ENCODE data around the gene TPP2. TPM values are rescaled to one million over a fixed set of nuclear protein-coding genes. Genes with fewer than 3 reads are reported as not detected.

The TPP2 gene
- total RNA-seq, 1 experiment from 2014 or later: 36.7 TPM

- H4K20me1 ChIP-seq (ENCODE audit: insufficient read depth): no peaks in the 10 kb centered on the region
- no peaks in the 10 kb centered on the region for H3K9me3 ChIP-seq (ENCODE audit: control insufficient read depth in 1 of 2, insufficient read depth in 1 of 2, low read depth in 1 of 2, low read length in 2 of 2)
- TF ChIP-seq ELF1 (IDR thresholded peaks at IDR 0.05; ENCODE audit: borderline replicate concordance, low read depth) (no peak), ZFX (IDR thresholded peaks at IDR 0.05) (no peak), JUND (IDR thresholded peaks at IDR 0.05) (no peak), POLR2A (IDR thresholded peaks at IDR 0.05; ENCODE audit: borderline replicate concordance, extremely low read depth, insufficient read depth, insufficient read length) (no peak), MAX (IDR thresholded peaks at IDR 0.05) (no peak), EGR1 (IDR thresholded peaks at IDR 0.05; ENCODE audit: low read depth) (no peak), POLR2AphosphoS5 (IDR thresholded peaks at IDR 0.05; ENCODE audit: low read depth, low read length) (no peak), TCF7L2 (IDR thresholded peaks at IDR 0.05; ENCODE audit: borderline replicate concordance, extremely low read depth, insufficient read depth, insufficient read length) (no peak), SRF (IDR thresholded peaks at IDR 0.05; ENCODE audit: low read depth) (no peak), RAD21 (IDR thresholded peaks at IDR 0.05; ENCODE audit: low read depth) (no peak), CBX3 (IDR thresholded peaks at IDR 0.05; ENCODE audit: low read depth) (no peak), YY1 (IDR thresholded peaks at IDR 0.05; ENCODE audit: extremely low read depth, insufficient replicate concordance, low read depth, low read length) (no peak), CEBPB (IDR thresholded peaks at IDR 0.05; ENCODE audit: low read depth) (no peak), REST (IDR thresholded peaks at IDR 0.05; ENCODE audit: low read depth) (no peak), FOSL1 (IDR thresholded peaks at IDR 0.05; ENCODE audit: low read depth) (no peak), ATF3 (IDR thresholded peaks at IDR 0.05) (no peak)
- TF ChIP-seq, protein P1, sequence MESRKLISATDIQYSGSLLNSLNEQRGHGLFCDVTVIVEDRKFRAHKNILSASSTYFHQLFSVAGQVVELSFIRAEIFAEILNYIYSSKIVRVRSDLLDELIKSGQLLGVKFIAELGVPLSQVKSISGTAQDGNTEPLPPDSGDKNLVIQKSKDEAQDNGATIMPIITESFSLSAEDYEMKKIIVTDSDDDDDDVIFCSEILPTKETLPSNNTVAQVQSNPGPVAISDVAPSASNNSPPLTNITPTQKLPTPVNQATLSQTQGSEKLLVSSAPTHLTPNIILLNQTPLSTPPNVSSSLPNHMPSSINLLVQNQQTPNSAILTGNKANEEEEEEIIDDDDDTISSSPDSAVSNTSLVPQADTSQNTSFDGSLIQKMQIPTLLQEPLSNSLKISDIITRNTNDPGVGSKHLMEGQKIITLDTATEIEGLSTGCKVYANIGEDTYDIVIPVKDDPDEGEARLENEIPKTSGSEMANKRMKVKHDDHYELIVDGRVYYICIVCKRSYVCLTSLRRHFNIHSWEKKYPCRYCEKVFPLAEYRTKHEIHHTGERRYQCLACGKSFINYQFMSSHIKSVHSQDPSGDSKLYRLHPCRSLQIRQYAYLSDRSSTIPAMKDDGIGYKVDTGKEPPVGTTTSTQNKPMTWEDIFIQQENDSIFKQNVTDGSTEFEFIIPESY (IDR thresholded peaks at IDR 0.05; ENCODE audit: extremely low read depth, insufficient replicate concordance, low read length): no peak
- TF ChIP-seq, protein P2, sequence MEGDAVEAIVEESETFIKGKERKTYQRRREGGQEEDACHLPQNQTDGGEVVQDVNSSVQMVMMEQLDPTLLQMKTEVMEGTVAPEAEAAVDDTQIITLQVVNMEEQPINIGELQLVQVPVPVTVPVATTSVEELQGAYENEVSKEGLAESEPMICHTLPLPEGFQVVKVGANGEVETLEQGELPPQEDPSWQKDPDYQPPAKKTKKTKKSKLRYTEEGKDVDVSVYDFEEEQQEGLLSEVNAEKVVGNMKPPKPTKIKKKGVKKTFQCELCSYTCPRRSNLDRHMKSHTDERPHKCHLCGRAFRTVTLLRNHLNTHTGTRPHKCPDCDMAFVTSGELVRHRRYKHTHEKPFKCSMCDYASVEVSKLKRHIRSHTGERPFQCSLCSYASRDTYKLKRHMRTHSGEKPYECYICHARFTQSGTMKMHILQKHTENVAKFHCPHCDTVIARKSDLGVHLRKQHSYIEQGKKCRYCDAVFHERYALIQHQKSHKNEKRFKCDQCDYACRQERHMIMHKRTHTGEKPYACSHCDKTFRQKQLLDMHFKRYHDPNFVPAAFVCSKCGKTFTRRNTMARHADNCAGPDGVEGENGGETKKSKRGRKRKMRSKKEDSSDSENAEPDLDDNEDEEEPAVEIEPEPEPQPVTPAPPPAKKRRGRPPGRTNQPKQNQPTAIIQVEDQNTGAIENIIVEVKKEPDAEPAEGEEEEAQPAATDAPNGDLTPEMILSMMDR (IDR thresholded peaks at IDR 0.05 in 2 of 3, conservative IDR thresholded peaks at IDR 0.05 in 1 of 3; ENCODE audit: borderline replicate concordance in 1 of 3, insufficient read depth in 1 of 3, low read depth in 2 of 3, low read length in 2 of 3): no peak
- H3K4me1 ChIP-seq (ENCODE audit: control insufficient read depth in 1 of 2, insufficient read depth in 2 of 2, low read length in 2 of 2): peaks cover 0 to 26% of the 10 kb centered on the region in 2 experiments; a peak in 3 of 4 replicates
- ChIA-PET CTCF (interaction anchor here (1.4 kb wide), 1 partner anchor 131 kb away, joined by 3 read pairs; no protein-coding TSS in a partner anchor), RAD21 (ENCODE audit: low non-redundant PET in 1 of 2, low total read pairs in 2 of 2, uncharacterized antibody in 2 of 2, unreplicated experiment in 2 of 2) (no interaction called here), POLR2A (no interaction called here)
- no peak overlapping the region for H3K27ac ChIP-seq (ENCODE audit: low read depth, low read length)
- intact Hi-C loops (cut with micrococcal nuclease): no loop called here
- no peak for DNase-seq (ENCODE audit: low read depth, low spot score)
- no peak overlapping the region for H2AFZ ChIP-seq (ENCODE audit: low read depth, low read length, poor library complexity, severe bottlenecking)
- no peak overlapping the region for H3K4me2 ChIP-seq (ENCODE audit: low read length)
- H3K27me3 ChIP-seq (ENCODE audit: insufficient read depth, low read length): no peaks in the 10 kb centered on the region
- peaks cover 27% of the 10 kb centered on the region for H3K79me2 ChIP-seq (ENCODE audit: insufficient read depth, low read length)
- H3K9ac ChIP-seq (ENCODE audit: low read length): no peak overlapping the region
- no peaks in the 10 kb centered on the region for H3K9me2 ChIP-seq (ENCODE audit: insufficient read depth)
- BruUV-seq (replicated peaks): no TSS peak
- H3K4me3 ChIP-seq (replicated peaks in 1 of 2; ENCODE audit: low read depth in 1 of 2, low read length in 2 of 2): no peak overlapping the region
- H3K36me3 ChIP-seq (ENCODE audit: control insufficient read depth in 1 of 2, insufficient read depth in 2 of 2, low read length in 2 of 2): no peaks in the 10 kb centered on the region
- ATAC-seq: no peak
Observed at GRCh38 chr13:102593466-102593865, 3.3 kb upstream of the TPP2 start.
